Liver (tissue), 3 donors: ENCODE results near the gene CALU.

ENCODE experiments used
- ATF3 ChIP-seq: IDR thresholded peaks from 2 replicates; pipeline ENCODE4 v1.6.1; 2016; ENCODE audit warnings: antibody characterized with exemption
- CTCF ChIP-seq: fragments of 150-350 bp; IDR thresholded peaks from 2 replicates; pipeline ENCODE4 v1.5.1; 2017; ENCODE audit warnings: improper control_type of control experiment, low read depth, low read length; ENCODE audit not compliant: missing input control
- EGR1 ChIP-seq, 2 donors: IDR thresholded peaks; 2 replicates each; pipeline ENCODE4 v1.6.1; 2016 to 2018; ENCODE audit warnings: antibody characterized with exemption in 2 of 2, low read depth in 2 of 2
- GABPA ChIP-seq, 2 donors: IDR thresholded peaks in 1 of 2; conservative IDR thresholded peaks in 1 of 2; 2 replicates each; pipeline ENCODE4 v1.6.1; 2016; ENCODE audit warnings: antibody characterized with exemption in 2 of 2, mild to moderate bottlenecking in 1 of 2, moderate library complexity in 1 of 2
- HNF4A ChIP-seq, 2 donors: conservative IDR thresholded peaks; 2 replicates each; pipeline ENCODE4 v1.6.1; 2016; ENCODE audit warnings: antibody characterized with exemption in 2 of 2, mild to moderate bottlenecking in 2 of 2
- JUND ChIP-seq, 2 donors: IDR thresholded peaks; 2 replicates each; pipeline ENCODE4 v1.6.1; 2016; ENCODE audit warnings: antibody characterized with exemption in 2 of 2
- MAX ChIP-seq: IDR thresholded peaks from 2 replicates; pipeline ENCODE4 v1.6.1; 2016; ENCODE audit warnings: antibody characterized with exemption
- REST ChIP-seq: IDR thresholded peaks from 2 replicates; pipeline ENCODE4 v1.6.1; 2016; ENCODE audit warnings: antibody characterized with exemption, mild to moderate bottlenecking
- SP1 ChIP-seq: IDR thresholded peaks from 2 replicates; pipeline ENCODE4 v1.6.1; 2018; ENCODE audit warnings: antibody characterized with exemption, mild to moderate bottlenecking
- TAF1 ChIP-seq: conservative IDR thresholded peaks from 2 replicates; pipeline ENCODE4 v1.6.1; 2016; ENCODE audit warnings: antibody characterized with exemption, mild to moderate bottlenecking
- YY1 ChIP-seq: IDR thresholded peaks from 2 replicates; pipeline ENCODE4 v1.6.1; 2016; ENCODE audit warnings: antibody characterized with exemption, mild to moderate bottlenecking
- donor health status: healthy.
- donor health status: healthy.

GRCh38 chr7:128705891-128706333 lies 33.2 kb upstream of the CALU start:
- TF ChIP-seq HNF4A (conservative IDR thresholded peaks at IDR 0.05) (no peak), JUND (IDR thresholded peaks at IDR 0.05) (peak; percentile 67 to 79), TAF1 (no peak), CTCF (no peak), MAX (peak; percentile 27), GABPA (IDR thresholded peaks at IDR 0.05 in 1 of 2, conservative IDR thresholded peaks at IDR 0.05 in 1 of 2) (no peak), SP1 (peak; percentile 24), YY1 (no peak), EGR1 (IDR thresholded peaks at IDR 0.05; ENCODE audit: low read depth in 2 of 2) (peak in 1 of 2 donors; percentile 12), ATF3 (no peak), REST (no peak)
